Heart right ventricle (tissue), 16 donors: ENCODE results near the gene MYH15. TPM values are rescaled to one million over a fixed set of nuclear protein-coding genes. Genes with fewer than 3 reads are reported as not detected.

Source experiments
- ATAC-seq, 8 donors: fragments of 200-7000 bp; cut with Tn5 transposase; one replicate each; pipeline ENCODE4 v1.9.1; 2020; ENCODE audit warnings: mild to moderate bottlenecking in 8 of 8, moderate library complexity in 8 of 8, moderate number of reproducible peaks in 1 of 8
- DNase-seq, 2 donors: peaks; one replicate each; pipeline ENCODE4 v3.0.0-alpha.2; 2020
- H3K27ac ChIP-seq, 10 donors: fragments of 200-600 bp; sonication (generic) in 2 of 10; one replicate each; pipeline versions ENCODE4 v1.5.0 to v1.8.0; 2020 to 2022; ENCODE audit warnings: mild to moderate bottlenecking in 3 of 10
- H3K27me3 ChIP-seq, 7 donors: fragments of 200-600 bp; one replicate each; pipeline ENCODE4 v1.8.0; 2021 to 2022; ENCODE audit warnings: mild to moderate bottlenecking in 2 of 7
- H3K36me3 ChIP-seq, 9 donors: fragments of 200-600 bp; sonication (generic) in 1 of 9; one replicate each; pipeline versions ENCODE4 v1.5.0 to v1.8.0; 2020 to 2022; ENCODE audit warnings: mild to moderate bottlenecking in 2 of 9
- H3K4me1 ChIP-seq, 9 donors: fragments of 200-600 bp; sonication (generic) in 1 of 9; one replicate each; pipeline versions ENCODE4 v1.5.0 to v1.8.0; 2020 to 2022; ENCODE audit warnings: mild to moderate bottlenecking in 4 of 9
- H3K4me3 ChIP-seq, 10 donors: fragments of 200-600 bp; sonication (generic) in 2 of 10; one replicate each; pipeline versions ENCODE4 v1.5.0 to v1.8.0; 2020 to 2022; ENCODE audit warnings: mild to moderate bottlenecking in 7 of 10, moderate library complexity in 2 of 10
- H3K9me3 ChIP-seq, 11 donors: fragments of 200-600 bp in 10 of 11; sonication (generic) in 2 of 11; one replicate each; pipeline versions ENCODE4 v1.5.0 to v1.8.0; 2013 to 2022; ENCODE audit warnings: mild to moderate bottlenecking in 2 of 11, control low read depth in 1 of 11, moderate library complexity in 1 of 11
- WGBS, 2 donors: extraction: QIAGEN DNeasy Blood & Tissue Kit; methylation state at CpG; one replicate each; pipeline ENCODE4 v1.1.7; 2013; ENCODE audit warnings: inconsistent platforms in 1 of 2; 5-methylcytosine and 5-hydroxymethylcytosine counted together
- intact Hi-C, 10 donors: fragments of 100-400 bp; cut with DNase I; formaldehyde crosslinking; loops; one replicate each; pipeline versions ENCODE4 v1.11.1 to v1.14.2; 2022
- polyA plus RNA-seq, 2 donors: library from polyadenylated mRNA; stranded (reverse); fragments of 200-250 nt; gene quantifications; one replicate each; pipeline ENCODE4 v1.2.3, GENCODE V29; 2013
- total RNA-seq, 10 donors: library from RNA; stranded (reverse); fragmentation: NEBNext Ultra II Directional in 3 of 10; extraction: Animal tissue kit (Norgen Biotek cat#: 25700) in 3 of 10; gene quantifications; one replicate each; pipeline versions ENCODE4 v1.2.1 to v1.2.4, GENCODE V29; 2021 to 2023
- TF ChIP-seq, protein P1 (sequence below), 9 donors: fragments of 200-600 bp; sonication (generic) in 2 of 9; IDR thresholded peaks; one replicate each; pipeline versions ENCODE4 v1.5.0 to v1.8.0; 2021 to 2022; ENCODE audit warnings: antibody characterized with exemption in 9 of 9, mild to moderate bottlenecking in 5 of 9, moderate library complexity in 1 of 9
- donor health status: Arrhythmogenic right ventricular cardiomyopathy.
- donor health status: ischemic (EF 13 %, LVEDD 7.1; RV severe dilation, severe dysfunction).
- donor health status: healthy with polysubstance abuse.
- donor health status: DM: no; HTN: yes; CAD: no.
- donor health status: DM: no; HTN: no; CAD: no.
- donor health status: ischemic (EF 25% LVEDD 6.9; RV normal size, moderate dysfunction).
- donor health status: ischemic (EF 25% LVEDD 5.7; RV mildly dilated, moderate dysfunction).
- donor health status: healthy.
- donor health status: DM: yes; HTN: yes; CAD: no.
- donor health status: Ischemic cardiomyopathy.
- donor health status: ischemic (EF 35%, LVEDD 5.7; RV mildly dilated, moderate dysfunction).
- donor health status: nonischemic (EF 11% LVEDD 7.7; RV severe dilation, severe dysfunction).
- donor health status: DM: yes; HTN: yes; CAD: no.
- donor health status: PGD.
- donor health status: ischemic (EF 29% LVEDD 5.4; RV normal size, mild dysfunction).
- donor health status: nonischemic (EF 23%, LVEDD 6.1; RV moderate dilation, normal function).

MYH15 gene
- total and polyA plus RNA-seq, 12 donors, result 0.12 to 1.1 (median 0.26) TPM

DNA sequence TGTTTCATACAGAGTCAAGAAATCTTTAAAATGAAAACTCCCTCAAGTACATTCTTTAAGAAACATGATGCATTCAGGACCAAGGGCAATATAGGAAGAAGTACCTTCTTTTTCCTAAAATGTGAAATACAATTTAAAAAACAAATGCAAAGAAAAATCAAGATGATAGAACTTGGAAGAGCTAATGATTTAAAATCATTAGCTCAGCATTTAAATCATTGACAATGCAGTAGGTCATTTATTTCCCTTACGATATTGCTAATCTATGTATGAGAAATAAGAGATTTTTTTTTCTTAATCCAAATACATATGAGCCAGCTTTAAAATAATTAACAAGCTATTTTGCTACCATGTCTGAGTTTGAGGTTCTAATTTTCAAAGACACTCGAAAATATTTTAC is 108.6 kb downstream of the MYH15 start:
- H3K4me1 ChIP-seq, result peaks cover 0 to 5% (median 0%) of the 10 kb centered on the region in 9 donors
- ATAC-seq (no peak), DNase-seq (no peak)
- intact Hi-C loops, result loop anchor here in 1 of 10 donors (10.0 kb wide), 1 partner anchor 467 kb away; no protein-coding TSS in a partner anchor
- no peaks in the 10 kb centered on the region for H3K36me3 ChIP-seq
- no peak overlapping the region for H3K27ac ChIP-seq
- WGBS, 2 donors, result 93 to 97% methylated on average over 2 of the region's 2 CpGs
- peaks cover 0 to 3% (median 0%) of the 10 kb centered on the region in 7 donors for H3K27me3 ChIP-seq
- H3K9me3 ChIP-seq, result peaks cover 0 to 16% (median 0%) of the 10 kb centered on the region in 11 donors
- no peak overlapping the region for H3K4me3 ChIP-seq
- TF ChIP-seq, protein P1, sequence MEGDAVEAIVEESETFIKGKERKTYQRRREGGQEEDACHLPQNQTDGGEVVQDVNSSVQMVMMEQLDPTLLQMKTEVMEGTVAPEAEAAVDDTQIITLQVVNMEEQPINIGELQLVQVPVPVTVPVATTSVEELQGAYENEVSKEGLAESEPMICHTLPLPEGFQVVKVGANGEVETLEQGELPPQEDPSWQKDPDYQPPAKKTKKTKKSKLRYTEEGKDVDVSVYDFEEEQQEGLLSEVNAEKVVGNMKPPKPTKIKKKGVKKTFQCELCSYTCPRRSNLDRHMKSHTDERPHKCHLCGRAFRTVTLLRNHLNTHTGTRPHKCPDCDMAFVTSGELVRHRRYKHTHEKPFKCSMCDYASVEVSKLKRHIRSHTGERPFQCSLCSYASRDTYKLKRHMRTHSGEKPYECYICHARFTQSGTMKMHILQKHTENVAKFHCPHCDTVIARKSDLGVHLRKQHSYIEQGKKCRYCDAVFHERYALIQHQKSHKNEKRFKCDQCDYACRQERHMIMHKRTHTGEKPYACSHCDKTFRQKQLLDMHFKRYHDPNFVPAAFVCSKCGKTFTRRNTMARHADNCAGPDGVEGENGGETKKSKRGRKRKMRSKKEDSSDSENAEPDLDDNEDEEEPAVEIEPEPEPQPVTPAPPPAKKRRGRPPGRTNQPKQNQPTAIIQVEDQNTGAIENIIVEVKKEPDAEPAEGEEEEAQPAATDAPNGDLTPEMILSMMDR (IDR thresholded peaks at IDR 0.05), result no peak

DNA sequence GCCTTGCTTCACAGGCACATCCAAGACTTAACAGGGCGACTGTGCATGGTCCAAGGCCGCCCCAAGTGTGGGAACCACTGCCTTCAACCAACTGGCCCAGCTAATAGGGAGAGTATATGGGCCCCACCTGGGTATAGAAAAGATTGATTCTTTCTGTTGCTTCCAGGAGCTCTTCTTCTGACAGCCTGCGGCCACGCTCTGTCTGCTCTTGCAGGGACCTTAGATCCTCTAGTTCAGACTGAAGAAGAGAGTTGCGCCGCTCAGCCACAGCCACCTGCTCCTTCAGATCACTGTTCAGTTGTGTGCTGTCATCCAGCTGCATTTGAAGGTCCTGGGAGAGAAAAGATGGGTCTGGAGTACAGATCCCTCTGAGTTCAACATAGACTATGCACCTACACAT is 111.9 kb downstream of the MYH15 start:
- WGBS, 2 donors, result 95 to 97% methylated on average over 6 of the region's 6 CpGs
- H3K36me3 ChIP-seq, result no peaks in the 10 kb centered on the region
- intact Hi-C loops, result no loop called here
- no peaks in the 10 kb centered on the region for H3K4me1 ChIP-seq
- DNase-seq (no peak), ATAC-seq (no peak)
- H3K9me3 ChIP-seq, result peaks cover 0 to 16% (median 0%) of the 10 kb centered on the region in 11 donors
- TF ChIP-seq, protein P1 (IDR thresholded peaks at IDR 0.05), result no peak
- no peaks in the 10 kb centered on the region for H3K27me3 ChIP-seq
- no peak overlapping the region for H3K27ac ChIP-seq
- H3K4me3 ChIP-seq, result no peak overlapping the region

DNA sequence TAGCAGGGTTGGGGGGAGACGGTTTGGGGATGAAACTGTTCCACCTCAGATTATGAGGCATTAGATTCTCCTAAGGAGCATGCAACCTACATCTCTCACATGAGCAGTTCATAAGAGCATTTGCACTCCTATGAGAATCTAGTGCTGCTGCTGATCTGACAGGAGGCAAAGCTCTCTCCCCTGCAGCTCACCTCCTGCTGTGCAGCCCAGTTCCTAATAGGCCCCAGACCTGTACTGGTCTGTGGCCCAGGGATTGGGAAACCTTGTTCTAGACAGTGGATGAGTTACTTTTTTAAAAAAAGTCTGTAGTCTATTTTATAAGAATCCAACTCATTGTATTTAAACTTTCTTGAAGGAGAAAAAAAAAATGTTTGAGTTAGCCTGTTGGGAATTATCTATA is 114.1 kb downstream of the MYH15 start:
- no peaks in the 10 kb centered on the region for H3K4me1 ChIP-seq
- H3K4me3 ChIP-seq, result no peak overlapping the region
- peaks cover 0 to 16% (median 0%) of the 10 kb centered on the region in 11 donors for H3K9me3 ChIP-seq
- H3K36me3 ChIP-seq, result no peaks in the 10 kb centered on the region
- no peak overlapping the region for H3K27ac ChIP-seq
- no peaks in the 10 kb centered on the region for H3K27me3 ChIP-seq
- ATAC-seq, result no peak
- WGBS, 2 donors, result 82 to 83% methylated on average over 1 of the region's 1 CpG
- TF ChIP-seq, protein P1 (IDR thresholded peaks at IDR 0.05), result no peak
- no peak for DNase-seq
- intact Hi-C loops, result no loop called here

DNA sequence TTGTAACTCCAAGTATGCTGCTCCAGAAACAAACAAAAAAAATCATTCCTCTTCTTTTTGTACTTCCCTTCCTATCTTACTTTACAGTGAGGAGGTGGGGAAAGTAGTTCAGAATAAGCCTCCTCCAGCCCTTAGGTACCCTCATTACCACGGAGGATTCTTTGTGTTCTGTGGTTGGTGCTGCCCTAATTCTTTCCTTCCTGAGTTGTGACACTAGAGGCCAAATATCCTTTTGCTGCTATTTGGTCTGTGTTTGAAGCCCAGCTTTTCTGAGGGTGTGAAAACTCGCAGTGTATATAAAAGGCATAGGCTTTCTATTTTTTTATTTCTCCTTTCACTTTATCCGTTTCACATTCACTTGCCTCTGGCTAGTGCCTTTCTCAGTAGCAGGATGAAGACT is 115.8 kb downstream of the MYH15 start:
- H3K27me3 ChIP-seq, result no peaks in the 10 kb centered on the region
- H3K4me3 ChIP-seq, result no peak overlapping the region
- intact Hi-C loops, result no loop called here
- ATAC-seq (no peak), DNase-seq (no peak)
- TF ChIP-seq, protein P1 (IDR thresholded peaks at IDR 0.05), result no peak
- peaks cover 0 to 1% (median 0%) of the 10 kb centered on the region in 11 donors for H3K9me3 ChIP-seq
- WGBS, 2 donors, result 74 to 75% methylated on average over 3 of the region's 3 CpGs
- H3K27ac ChIP-seq, result no peak overlapping the region
- no peaks in the 10 kb centered on the region for H3K36me3 ChIP-seq
- no peaks in the 10 kb centered on the region for H3K4me1 ChIP-seq
